SK-N-SH (cell line): ENCODE measurements around the gene NOTCH1. TPM values are rescaled to one million over a fixed set of nuclear protein-coding genes. Genes with fewer than 3 reads are reported as not detected.

Experiments used
- CTCF ChIA-PET: fragments of 300-600, 350-600 bp; formaldehyde crosslinking; extraction: SDS; loops from one replicate; lab custom pipeline; 2021; lab: Yijun Ruan, JAX
- POLR2A ChIA-PET: fragments of 350-600 bp; sonication (Branson Sonifier 250); formaldehyde crosslinking; extraction: SDS; loops from one replicate; lab custom pipeline; 2020; ENCODE audit warnings: antibody characterized with exemption, inconsistent platforms; lab: Yijun Ruan, JAX
- DNase-seq: peaks from one replicate; pipeline ENCODE4 v3.0.0; 2012
- H2AFZ ChIP-seq: fragments of 200-600 bp; sonication (generic); 2 replicates; pipeline ENCODE4 v1.8.1; 2016; ENCODE audit warnings: antibody characterized with exemption, mild to moderate bottlenecking, low read depth
- H3F3A ChIP-seq: fragments of 200-600 bp; sonication (generic); replicated peaks from 2 replicates; pipeline ENCODE3; 2016; ENCODE audit warnings: antibody characterized with exemption, mild to moderate bottlenecking; ENCODE audit not compliant: insufficient read depth
- H3K27ac ChIP-seq, 2 experiments: fragments of 200-500 bp in 1 of 2; fragments of 200-600 bp in 1 of 2; sonication (Bioruptor generic) in 1 of 2; sonication (generic), shearing (Covaris generic) in 1 of 2; 2 replicates each; pipeline versions ENCODE4 v1.5.1 to v1.6.1; 2014 to 2016; ENCODE audit warnings: low read depth in 2 of 2, inconsistent platforms in 1 of 2, low read length in 1 of 2, mild to moderate bottlenecking in 1 of 2, mixed read lengths in 1 of 2
- H3K27me3 ChIP-seq: fragments of 200-600 bp; sonication (generic), shearing (Covaris generic); 2 replicates; pipeline ENCODE4 v1.6.1; 2016; ENCODE audit warnings: mixed run types; ENCODE audit not compliant: insufficient read depth
- H3K36me3 ChIP-seq, 2 experiments: fragments of 200-500 bp in 1 of 2; fragments of 200-600 bp in 1 of 2; sonication (Bioruptor generic) in 1 of 2; sonication (generic) in 1 of 2; replicated peaks in 1 of 2; 2 replicates each; pipeline versions ENCODE3 to v1.5.1; 2014 to 2016; ENCODE audit warnings: low read length in 1 of 2, mild to moderate bottlenecking in 1 of 2; ENCODE audit not compliant: insufficient read depth in 2 of 2, control insufficient read depth in 1 of 2
- H3K4me1 ChIP-seq, 2 experiments: fragments of 200-500 bp in 1 of 2; fragments of 200-600 bp in 1 of 2; sonication (Bioruptor generic) in 1 of 2; sonication (generic), shearing (Covaris generic) in 1 of 2; 2 replicates each; pipeline versions ENCODE4 v1.5.1 to v1.6.1; 2014 to 2016; ENCODE audit warnings: low read depth in 1 of 2, low read length in 1 of 2, mixed run types in 1 of 2; ENCODE audit not compliant: insufficient read depth in 2 of 2, control insufficient read depth in 1 of 2
- H3K4me2 ChIP-seq: fragments of 200-600 bp; sonication (generic), shearing (Covaris generic); 2 replicates; pipeline ENCODE4 v1.6.1; 2017; ENCODE audit warnings: mixed run types
- H3K4me3 ChIP-seq, 2 experiments: fragments of 200-500 bp in 1 of 2; fragments of 200-600 bp in 1 of 2; sonication (Bioruptor generic) in 1 of 2; sonication (generic), shearing (Covaris generic) in 1 of 2; 2 replicates each; pipeline versions ENCODE4 v1.5.1 to v1.8.1; 2014 to 2016; ENCODE audit warnings: low read depth in 2 of 2, inconsistent platforms in 1 of 2, low read length in 1 of 2, mild to moderate bottlenecking in 1 of 2, mixed read lengths in 1 of 2, moderate library complexity in 1 of 2
- H3K79me2 ChIP-seq: fragments of 200-600 bp; sonication (generic); 2 replicates; pipeline ENCODE4 v1.8.1; 2017; ENCODE audit warnings: mild to moderate bottlenecking; ENCODE audit not compliant: insufficient read depth
- H3K9ac ChIP-seq: fragments of 200-600 bp; sonication (generic); 2 replicates; pipeline ENCODE4 v1.6.1; 2017; ENCODE audit warnings: mixed run types
- H3K9me2 ChIP-seq: fragments of 200-600 bp; sonication (generic); 2 replicates; pipeline ENCODE4 v1.6.1; 2017; ENCODE audit warnings: mixed run types
- H3K9me3 ChIP-seq: fragments of 200-600 bp; sonication (generic); 2 replicates; pipeline ENCODE4 v1.6.1; 2017; ENCODE audit warnings: mixed run types, mild to moderate bottlenecking, moderate library complexity
- H4K20me1 ChIP-seq: fragments of 200-600 bp; sonication (generic); 2 replicates; pipeline ENCODE4 v1.6.1; 2017; ENCODE audit warnings: mild to moderate bottlenecking, mixed run types; ENCODE audit not compliant: insufficient read depth
- CHD2 ChIP-seq: fragments of 150-350 bp; IDR thresholded peaks from 2 replicates; pipeline ENCODE4 v1.6.1; 2018; ENCODE audit warnings: low read length; ENCODE audit not compliant: partially characterized antibody
- TCF12 ChIP-seq: IDR thresholded peaks from 2 replicates; pipeline ENCODE4 v1.4.0; 2012
- USF2 ChIP-seq: fragments of 150-350 bp; IDR thresholded peaks from 2 replicates; pipeline ENCODE4 v1.6.1; 2017; ENCODE audit warnings: antibody characterized with exemption, low read length, low read depth, borderline replicate concordance
- ZBTB33 ChIP-seq: IDR thresholded peaks from 2 replicates; pipeline ENCODE4 v1.4.0; 2012; ENCODE audit warnings: low read depth, borderline replicate concordance
- WGBS: methylation state at CpG from one replicate; pipeline ENCODE4 v1.1.6; 2017; ENCODE audit warnings: low lambda C conversion rate; 5-methylcytosine and 5-hydroxymethylcytosine counted together
- polyA plus RNA-seq, 3 experiments: library from polyadenylated mRNA; depleted of rRNA; stranded (reverse); fragments of >200 nt; gene quantifications; 2 replicates each; pipeline ENCODE4 v1.2.3, GENCODE V29; 2012
- TF ChIP-seq, protein P1 (sequence below): fragments of 150-350 bp; IDR thresholded peaks from 2 replicates; pipeline ENCODE4 v1.6.1; 2016; ENCODE audit warnings: mild to moderate bottlenecking, low read depth, low read length

Gene NOTCH1
- polyA plus RNA-seq, 1 of the 3 experiments (the other 2 are of a cell fraction), result 6.6 TPM

- no peak for DNase-seq
- Histone ChIP-seq H3K36me3 (peaks cover 44 to 94% of the 10 kb centered on the region in 2 experiments), H3K4me3 (no peak overlapping the region), H2AFZ (no peak overlapping the region), H3K79me2 (peaks cover 84% of the 10 kb centered on the region)
- POLR2A ChIA-PET, result no interaction called here
- TF ChIP-seq, protein P1, sequence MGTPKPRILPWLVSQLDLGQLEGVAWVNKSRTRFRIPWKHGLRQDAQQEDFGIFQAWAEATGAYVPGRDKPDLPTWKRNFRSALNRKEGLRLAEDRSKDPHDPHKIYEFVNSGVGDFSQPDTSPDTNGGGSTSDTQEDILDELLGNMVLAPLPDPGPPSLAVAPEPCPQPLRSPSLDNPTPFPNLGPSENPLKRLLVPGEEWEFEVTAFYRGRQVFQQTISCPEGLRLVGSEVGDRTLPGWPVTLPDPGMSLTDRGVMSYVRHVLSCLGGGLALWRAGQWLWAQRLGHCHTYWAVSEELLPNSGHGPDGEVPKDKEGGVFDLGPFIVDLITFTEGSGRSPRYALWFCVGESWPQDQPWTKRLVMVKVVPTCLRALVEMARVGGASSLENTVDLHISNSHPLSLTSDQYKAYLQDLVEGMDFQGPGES, result no peak
- TF ChIP-seq, all 33 proteins: peak for 0
- H3K27ac ChIP-seq, result no peak overlapping the region
- CTCF ChIA-PET, result interaction anchor here (0.6 to 1.4 kb wide), 5 partner anchors 13 to 201 kb away, joined by 3 to 6 read pairs (median 3); no protein-coding TSS in a partner anchor
- no peaks in the 10 kb centered on the region for H3K9me3 ChIP-seq
- no peaks in the 10 kb centered on the region for H3K9me2 ChIP-seq
- H3K27me3 ChIP-seq, result no peaks in the 10 kb centered on the region
- peaks cover 83% of the 10 kb centered on the region for H4K20me1 ChIP-seq
- H3K4me1 ChIP-seq, result no peaks in the 10 kb centered on the region
- no peak overlapping the region for H3K9ac ChIP-seq
- H3F3A ChIP-seq, result no peaks in the 10 kb centered on the region
- 93% methylated on average over 12 of the region's 12 CpGs for WGBS
- H3K4me2 ChIP-seq, result no peak overlapping the region
These were observed 74.9 kb downstream of the NOTCH1 start for GRCh38 chr9:136470792-136471469.

DNA sequence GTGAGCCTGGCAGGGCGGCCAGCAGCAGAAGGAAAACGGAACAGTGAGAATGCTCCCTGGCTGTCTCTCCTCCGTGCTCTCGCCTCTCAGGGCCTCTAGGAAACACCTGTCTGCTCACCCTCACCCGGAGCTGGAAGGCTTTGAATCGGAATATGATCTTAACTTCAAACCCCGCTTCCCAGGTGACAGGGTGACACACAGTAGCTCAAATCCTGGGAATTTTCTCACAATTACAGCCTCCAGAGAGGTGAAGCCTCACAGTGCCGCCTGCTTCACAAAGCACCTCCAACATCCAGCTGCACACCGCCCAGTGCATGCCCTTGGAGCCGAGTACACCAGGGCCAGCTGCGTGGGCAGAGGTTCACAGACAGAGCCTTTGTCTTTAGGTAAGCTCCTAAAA lies 75.5 kb downstream of the NOTCH1 start:
- peaks cover 84% of the 10 kb centered on the region for H3K79me2 ChIP-seq
- peaks cover 78% of the 10 kb centered on the region for H4K20me1 ChIP-seq
- DNase-seq, result no peak
- no peak overlapping the region for H3K27ac ChIP-seq
- H3K9ac ChIP-seq, result no peak overlapping the region
- H3K27me3 ChIP-seq, result no peaks in the 10 kb centered on the region
- ChIA-PET POLR2A (no interaction called here), CTCF (interaction anchor here (0.8 to 1.2 kb wide), 3 partner anchors 12 to 202 kb away, joined by 3 to 6 read pairs (median 3); no protein-coding TSS in a partner anchor)
- no peaks in the 10 kb centered on the region for H3K9me2 ChIP-seq
- no peak for TF ChIP-seq TCF12
- TF ChIP-seq, protein P1, result no peak
- no peak for TF ChIP-seq USF2
- no peak for TF ChIP-seq ZBTB33
- TF ChIP-seq CHD2, result no peak
- no peak overlapping the region for H3K4me2 ChIP-seq
- no peak overlapping the region for H3K4me3 ChIP-seq
- no peaks in the 10 kb centered on the region for H3F3A ChIP-seq
- H2AFZ ChIP-seq, result no peak overlapping the region
- H3K4me1 ChIP-seq, result no peaks in the 10 kb centered on the region
- 96% methylated on average over 10 of the region's 11 CpGs for WGBS
- H3K9me3 ChIP-seq, result no peaks in the 10 kb centered on the region
- peaks cover 41 to 94% of the 10 kb centered on the region in 2 experiments for H3K36me3 ChIP-seq
